B cell (primary cell): Measurements from ENCODE around the gene IL6ST.
"Not testable (repeated sequence)": the region's sequence is repeated elsewhere in the genome, so short reads cannot be mapped to it uniquely, and the experiment has no call there.

Experiments
- CTCF ChIP-seq: fragments of 200-600 bp; IDR thresholded peaks from one replicate; pipeline ENCODE4 v1.8.0; 2022; ENCODE audit warnings: antibody characterized with exemption, mild to moderate bottlenecking
- EZH2 ChIP-seq: IDR thresholded peaks from 2 replicates; pipeline ENCODE4 v1.6.1; 2012; ENCODE audit warnings: borderline replicate concordance, low read depth, mild to moderate bottlenecking, moderate library complexity, low read length; ENCODE audit not compliant: insufficient read depth, poor library complexity, severe bottlenecking

- not testable (repeated sequence) for TF ChIP-seq CTCF, EZH2
Observed at GRCh38 chr5:55941154-55941553, 53.6 kb downstream of the IL6ST start.
